ENCODE results near the gene ADD3. TPM values are rescaled to one million over a fixed set of nuclear protein-coding genes. Genes with fewer than 3 reads are reported as not detected.
A peak's percentile ranks its signal among the peaks of the same experiment; 100 is the strongest.

ADD3 gene
- total and polyA plus RNA-seq, 2 of the 13 experiments (the other 11 are each of a cell fraction or from before 2014, with no cell fraction given), result 44.7 to 57.5 TPM

DNA sequence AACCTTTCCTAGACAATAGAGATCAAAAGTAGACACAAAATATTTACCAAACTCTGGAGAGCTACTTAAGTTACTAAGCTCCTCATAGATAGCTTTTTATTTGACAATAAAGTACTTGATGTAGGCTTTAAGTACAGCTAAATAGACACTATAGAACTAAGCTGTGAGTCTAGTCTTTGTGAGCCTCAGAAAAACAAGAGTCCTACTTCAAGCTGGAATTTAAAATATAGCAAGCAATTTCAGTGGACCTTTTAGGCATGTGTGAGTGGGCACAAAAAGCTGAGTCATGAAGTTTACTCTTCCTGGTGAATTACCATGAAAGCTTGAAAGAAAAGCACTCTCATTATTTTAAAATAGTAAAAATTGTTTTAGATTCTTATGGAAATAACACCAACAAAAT is 76.1 kb downstream of the ADD3 start (continued):
- no peak for TF ChIP-seq JARID2 (CRISPR knock-in tag; IDR thresholded peaks at IDR 0.05; ENCODE audit: insufficient replicate concordance)
- TF ChIP-seq RAD21 (CRISPR knock-in tag; IDR thresholded peaks at IDR 0.05), result no peak
- no peak for TF ChIP-seq ZNF879 (CRISPR knock-in tag; IDR thresholded peaks at IDR 0.05)
- no peak for TF ChIP-seq ZNF3 (CRISPR knock-in tag; IDR thresholded peaks at IDR 0.05)
- peak; percentile 98 for TF ChIP-seq MAFK (conservative IDR thresholded peaks at IDR 0.05 in 1 of 2, IDR thresholded peaks at IDR 0.05 in 1 of 2; ENCODE audit: low read length in 2 of 2)
- TF ChIP-seq MAZ (IDR thresholded peaks at IDR 0.05; ENCODE audit: borderline replicate concordance, low read depth, low read length), result no peak
- no peak for TF ChIP-seq MAZ (CRISPR knock-in tag; IDR thresholded peaks at IDR 0.05; ENCODE audit: low read depth)
- 0 out of 2 replicates have a peak, but pooled peaks have one; percentile 38 for TF ChIP-seq NFE2 (CRISPR knock-in tag; IDR thresholded peaks at IDR 0.05)

DNA sequence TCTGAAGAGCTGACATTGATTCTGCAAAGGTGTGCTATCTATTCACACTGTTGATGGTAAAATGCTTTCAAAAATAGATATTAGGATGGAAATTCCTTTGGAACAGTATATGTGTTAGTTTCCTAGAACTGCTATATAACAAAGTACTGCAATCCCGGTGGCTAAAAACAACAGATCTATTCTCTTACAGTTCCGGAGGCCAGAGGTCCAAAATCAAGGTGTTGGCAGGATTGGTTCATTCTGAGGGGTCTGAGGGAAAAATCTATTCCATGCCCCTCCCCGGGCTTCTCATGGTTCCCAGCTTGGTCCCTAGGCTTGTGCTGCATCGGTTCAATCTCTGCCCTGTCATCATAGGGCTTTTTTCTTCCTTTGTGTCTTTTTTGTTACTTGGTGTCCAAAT is 79.9 kb downstream of the ADD3 start:
- H3K9ac ChIP-seq (ENCODE audit: insufficient read depth, low read depth, low read length), result no peak overlapping the region
- H3K4me1 ChIP-seq (ENCODE audit: insufficient read depth, low read length), result peaks cover 29% of the 10 kb centered on the region
- no peaks in the 10 kb centered on the region for H4K20me1 ChIP-seq (ENCODE audit: insufficient read depth, low read length)
- intact Hi-C loops (cut with micrococcal nuclease; ENCODE audit: unreplicated experiment), result no loop called here
- in situ Hi-C loops (cut with HindIII; ENCODE audit: extremely low pct_ligation_motif_present, low pct_unique_long_range_greater_than_20kb), result no loop called here
- no peaks in the 10 kb centered on the region for H3K79me2 ChIP-seq (ENCODE audit: insufficient read depth, low read length)
- H3K9me3 ChIP-seq (ENCODE audit: low read length), result no peaks in the 10 kb centered on the region
- no peak overlapping the region for H3K4me2 ChIP-seq (ENCODE audit: low read depth, low read length)
- no peak for DNase-seq (ENCODE audit: low spot score)
- H3K27ac ChIP-seq (ENCODE audit: extremely low read length, insufficient read depth, low read length), result no peak overlapping the region
- ChIA-PET CTCF (ENCODE audit: low intra/inter-chr PET ratio, low total read pairs) (no interaction called here), POLR2A (no interaction called here)
- no peak overlapping the region for H3K4me3 ChIP-seq (replicated peaks in 1 of 3; ENCODE audit: insufficient read depth in 1 of 3, low read depth in 2 of 3, low read length in 3 of 3)
- no peaks in the 10 kb centered on the region for H3K36me3 ChIP-seq (replicated peaks in 1 of 2; ENCODE audit: control insufficient read depth in 1 of 2, insufficient read depth in 2 of 2, low read length in 2 of 2)
- FAIRE-seq, result no peak
- WGBS (ENCODE audit: low lambda C conversion rate), result 98% methylated on average over 4 of the region's 4 CpGs
- H3K27me3 ChIP-seq (ENCODE audit: control insufficient read depth in 1 of 2, insufficient read depth in 2 of 2, low read length in 2 of 2), result no peaks in the 10 kb centered on the region
- ATAC-seq, result no peak
- BruUV-seq (replicated peaks), result no TSS peak
- no peak overlapping the region for H2AFZ ChIP-seq (ENCODE audit: low read length)
- TF ChIP-seq, protein P1, sequence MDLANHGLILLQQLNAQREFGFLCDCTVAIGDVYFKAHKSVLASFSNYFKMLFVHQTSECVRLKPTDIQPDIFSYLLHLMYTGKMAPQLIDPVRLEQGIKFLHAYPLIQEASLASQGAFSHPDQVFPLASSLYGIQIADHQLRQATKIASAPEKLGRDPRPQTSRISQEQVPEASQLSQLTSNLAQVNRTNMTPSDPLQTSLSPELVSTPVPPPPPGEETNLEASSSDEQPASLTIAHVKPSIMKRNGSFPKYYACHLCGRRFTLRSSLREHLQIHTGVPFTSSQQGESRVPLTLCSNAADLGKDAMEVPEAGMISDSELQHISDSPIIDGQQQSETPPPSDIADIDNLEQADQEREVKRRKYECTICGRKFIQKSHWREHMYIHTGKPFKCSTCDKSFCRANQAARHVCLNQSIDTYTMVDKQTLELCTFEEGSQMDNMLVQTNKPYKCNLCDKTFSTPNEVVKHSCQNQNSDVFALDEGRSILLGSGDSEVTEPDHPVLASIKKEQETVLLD (CRISPR knock-in tag; IDR thresholded peaks at IDR 0.05; ENCODE audit: low read depth), result no peak
- TF ChIP-seq ZBTB3 (CRISPR knock-in tag; IDR thresholded peaks at IDR 0.05; ENCODE audit: borderline replicate concordance, low read depth) (no peak), KAT2B (IDR thresholded peaks at IDR 0.05; ENCODE audit: borderline replicate concordance, low read depth, low read length) (no peak), ZNF280B (CRISPR knock-in tag; IDR thresholded peaks at IDR 0.05; ENCODE audit: borderline replicate concordance) (no peak), ZNF333 (CRISPR knock-in tag; IDR thresholded peaks at IDR 0.05; ENCODE audit: borderline replicate concordance) (no peak), SRSF9 (IDR thresholded peaks at IDR 0.05; ENCODE audit: borderline replicate concordance, insufficient read depth, low read depth, low read length, poor library complexity, severe bottlenecking) (no peak), DMAP1 (CRISPR knock-in tag; IDR thresholded peaks at IDR 0.05) (no peak)
- TF ChIP-seq, protein P2, sequence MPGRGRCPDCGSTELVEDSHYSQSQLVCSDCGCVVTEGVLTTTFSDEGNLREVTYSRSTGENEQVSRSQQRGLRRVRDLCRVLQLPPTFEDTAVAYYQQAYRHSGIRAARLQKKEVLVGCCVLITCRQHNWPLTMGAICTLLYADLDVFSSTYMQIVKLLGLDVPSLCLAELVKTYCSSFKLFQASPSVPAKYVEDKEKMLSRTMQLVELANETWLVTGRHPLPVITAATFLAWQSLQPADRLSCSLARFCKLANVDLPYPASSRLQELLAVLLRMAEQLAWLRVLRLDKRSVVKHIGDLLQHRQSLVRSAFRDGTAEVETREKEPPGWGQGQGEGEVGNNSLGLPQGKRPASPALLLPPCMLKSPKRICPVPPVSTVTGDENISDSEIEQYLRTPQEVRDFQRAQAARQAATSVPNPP (CRISPR knock-in tag; IDR thresholded peaks at IDR 0.05), result no peak
- TF ChIP-seq, protein P3, sequence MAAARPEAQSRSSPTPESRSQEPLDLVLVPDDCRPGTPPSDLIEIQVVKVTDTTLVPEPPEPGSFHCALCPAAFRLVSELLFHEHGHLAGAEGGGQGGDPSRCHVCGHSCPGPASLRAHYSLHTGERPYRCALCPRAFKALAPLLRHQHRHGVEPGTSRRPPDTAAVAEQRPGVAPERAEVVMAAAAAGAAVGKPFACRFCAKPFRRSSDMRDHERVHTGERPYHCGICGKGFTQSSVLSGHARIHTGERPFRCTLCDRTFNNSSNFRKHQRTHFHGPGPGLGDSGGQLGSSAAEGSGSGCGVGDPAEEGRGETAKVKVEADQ (CRISPR knock-in tag; IDR thresholded peaks at IDR 0.05; ENCODE audit: borderline replicate concordance), result no peak
- TF ChIP-seq, protein P4, sequence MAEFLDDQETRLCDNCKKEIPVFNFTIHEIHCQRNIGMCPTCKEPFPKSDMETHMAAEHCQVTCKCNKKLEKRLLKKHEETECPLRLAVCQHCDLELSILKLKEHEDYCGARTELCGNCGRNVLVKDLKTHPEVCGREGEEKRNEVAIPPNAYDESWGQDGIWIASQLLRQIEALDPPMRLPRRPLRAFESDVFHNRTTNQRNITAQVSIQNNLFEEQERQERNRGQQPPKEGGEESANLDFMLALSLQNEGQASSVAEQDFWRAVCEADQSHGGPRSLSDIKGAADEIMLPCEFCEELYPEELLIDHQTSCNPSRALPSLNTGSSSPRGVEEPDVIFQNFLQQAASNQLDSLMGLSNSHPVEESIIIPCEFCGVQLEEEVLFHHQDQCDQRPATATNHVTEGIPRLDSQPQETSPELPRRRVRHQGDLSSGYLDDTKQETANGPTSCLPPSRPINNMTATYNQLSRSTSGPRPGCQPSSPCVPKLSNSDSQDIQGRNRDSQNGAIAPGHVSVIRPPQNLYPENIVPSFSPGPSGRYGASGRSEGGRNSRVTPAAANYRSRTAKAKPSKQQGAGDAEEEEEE (CRISPR knock-in tag; IDR thresholded peaks at IDR 0.05; ENCODE audit: borderline replicate concordance), result no peak

All from HepG2 (cell line).